HTERT RPE-1 (cell line): Measurements from ENCODE around the gene THUMPD2.

ENCODE experiments used
- in situ Hi-C: fragments of 300-500 bp; cut with MboI; formaldehyde crosslinking; loops from 4 replicates; pipeline ENCODE4 v1.14.3; 2020; ENCODE audit warnings: low sequenced_read_pairs

Gene THUMPD2

DNA sequence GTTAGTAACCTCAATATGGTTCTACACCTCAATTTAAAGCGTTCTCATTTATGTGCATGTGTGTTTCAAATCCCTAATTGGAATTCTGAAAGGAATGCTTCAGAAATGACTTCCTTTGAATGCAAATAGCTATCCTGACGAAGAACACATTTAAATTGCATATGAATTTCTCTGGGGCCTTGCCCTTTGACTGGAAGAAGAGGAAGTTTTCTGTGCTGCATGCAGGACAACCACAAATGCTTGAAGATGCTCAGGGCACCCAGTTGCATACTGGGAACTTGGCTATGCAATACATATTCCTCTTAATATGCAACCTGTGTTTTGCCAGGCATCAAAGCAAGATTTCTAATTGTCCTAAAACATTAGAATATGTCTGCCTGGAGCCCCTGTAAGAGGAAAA lies 58.1 kb downstream of the THUMPD2 start:
- in situ Hi-C loops: no loop called here

DNA sequence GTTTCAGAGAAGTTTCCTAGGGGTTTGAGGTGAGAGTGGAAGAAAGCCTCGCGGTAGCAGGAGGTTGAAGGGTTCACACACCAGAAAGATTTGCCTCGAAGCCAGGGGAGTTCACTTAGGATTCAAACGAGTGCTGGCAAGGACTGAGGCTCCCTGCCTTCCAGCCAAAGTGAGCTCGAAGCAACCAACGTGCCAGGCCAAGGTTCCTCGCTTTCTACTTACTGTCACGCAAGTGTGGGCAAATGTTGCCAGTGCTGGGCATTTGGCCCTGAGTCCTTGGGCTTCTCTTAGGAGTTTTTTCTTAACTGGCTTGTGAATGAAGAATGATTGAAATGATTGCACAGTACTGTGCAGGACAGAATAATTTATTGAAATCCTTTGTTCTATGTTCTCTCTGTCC lies 59.7 kb downstream of the THUMPD2 start:
- in situ Hi-C loops: no loop called here

DNA sequence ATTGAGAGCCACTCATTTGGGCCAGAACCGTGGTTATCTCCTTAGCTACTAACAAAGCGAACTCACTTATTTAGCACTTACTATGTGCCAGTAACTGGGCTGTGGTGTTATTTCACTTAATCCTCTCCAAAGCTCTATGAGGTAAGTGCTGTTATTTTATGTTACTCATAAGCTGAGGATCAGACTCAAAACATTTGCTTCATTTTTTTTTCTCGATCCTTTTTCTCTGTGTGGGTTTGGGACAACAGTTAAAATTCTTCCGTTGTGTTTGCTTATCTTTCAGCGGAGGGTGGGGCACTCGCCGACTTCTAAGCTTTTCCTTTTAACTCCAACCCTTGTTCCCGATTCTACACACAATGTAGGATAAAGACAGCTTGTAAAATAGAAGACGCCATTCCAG lies 60.6 kb downstream of the THUMPD2 start:
- in situ Hi-C loops: no loop called here

DNA sequence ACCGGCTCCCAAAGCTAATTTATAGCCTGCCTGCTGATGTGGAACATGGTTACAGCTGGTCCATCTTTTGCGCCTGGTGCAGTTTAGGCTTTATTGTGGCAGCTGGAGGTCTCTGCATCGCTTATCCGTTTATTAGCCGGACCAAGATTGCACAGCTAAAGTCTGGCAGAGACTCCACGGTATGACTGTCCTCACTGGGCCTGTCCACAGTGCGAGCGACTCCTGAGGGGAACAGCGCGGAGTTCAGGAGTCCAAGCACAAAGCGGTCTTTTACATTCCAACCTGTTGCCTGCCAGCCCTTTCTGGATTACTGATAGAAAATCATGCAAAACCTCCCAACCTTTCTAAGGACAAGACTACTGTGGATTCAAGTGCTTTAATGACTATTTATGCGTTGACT lies 62.0 kb downstream of the THUMPD2 start:
- in situ Hi-C loops: no loop called here

DNA sequence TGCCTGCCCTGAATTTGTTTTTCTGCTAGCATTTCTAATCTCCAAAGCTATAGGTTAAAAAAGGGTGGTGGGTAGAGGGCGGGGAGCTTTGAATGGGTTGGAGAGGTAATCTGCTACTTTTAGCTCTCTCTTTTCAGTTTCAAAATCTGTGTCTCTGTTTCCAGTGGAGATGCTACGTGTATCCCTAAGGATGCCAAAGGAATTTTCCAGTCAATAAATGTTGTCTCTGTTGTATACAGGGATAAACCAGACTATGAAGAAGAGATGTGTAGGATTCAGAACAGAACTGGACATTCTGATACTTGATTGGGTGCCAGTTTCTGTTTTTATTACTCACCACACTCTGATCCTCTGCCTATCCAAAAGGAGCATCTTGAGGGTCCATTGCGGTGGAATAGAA lies 63.2 kb downstream of the THUMPD2 start:
- in situ Hi-C loops: no loop called here

DNA sequence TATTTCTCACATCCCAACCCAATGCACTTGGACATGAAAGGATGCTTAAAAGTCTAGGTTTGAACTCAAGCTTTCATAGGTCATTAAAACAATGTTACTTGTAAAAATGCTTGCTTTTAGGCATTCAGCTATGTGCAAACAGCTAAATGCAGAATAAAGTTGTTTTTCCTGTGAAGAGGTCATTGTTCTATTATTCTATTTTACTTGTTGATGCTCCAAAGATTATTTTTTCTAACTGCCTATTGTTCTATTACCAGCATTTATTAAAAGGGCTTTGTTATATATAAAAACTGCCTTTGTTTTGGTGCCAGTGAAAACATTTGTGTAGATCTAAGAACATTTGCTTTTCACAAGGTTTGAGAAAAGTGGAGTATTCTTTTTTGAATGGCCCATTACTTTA lies 64.0 kb downstream of the THUMPD2 start:
- in situ Hi-C loops: no loop called here

DNA sequence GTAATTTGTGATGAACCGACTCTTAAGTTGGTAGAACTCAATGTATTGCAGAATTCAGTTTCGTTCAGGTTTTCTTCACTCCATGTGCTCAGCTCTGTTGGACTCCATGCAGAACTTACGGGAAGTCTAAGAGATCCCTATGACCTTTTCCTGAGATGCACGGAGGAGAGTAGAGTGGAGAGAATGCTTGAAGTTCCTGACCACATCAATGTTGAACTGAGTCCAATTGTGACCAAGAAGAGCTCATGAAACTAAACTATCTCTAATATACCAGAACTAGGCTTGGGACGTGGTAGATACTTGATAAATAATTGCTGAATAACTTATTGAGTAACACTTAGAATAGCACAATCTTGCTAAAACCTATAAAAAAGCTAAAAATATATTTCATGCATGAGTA lies 66.1 kb downstream of the THUMPD2 start:
- in situ Hi-C loops: no loop called here

DNA sequence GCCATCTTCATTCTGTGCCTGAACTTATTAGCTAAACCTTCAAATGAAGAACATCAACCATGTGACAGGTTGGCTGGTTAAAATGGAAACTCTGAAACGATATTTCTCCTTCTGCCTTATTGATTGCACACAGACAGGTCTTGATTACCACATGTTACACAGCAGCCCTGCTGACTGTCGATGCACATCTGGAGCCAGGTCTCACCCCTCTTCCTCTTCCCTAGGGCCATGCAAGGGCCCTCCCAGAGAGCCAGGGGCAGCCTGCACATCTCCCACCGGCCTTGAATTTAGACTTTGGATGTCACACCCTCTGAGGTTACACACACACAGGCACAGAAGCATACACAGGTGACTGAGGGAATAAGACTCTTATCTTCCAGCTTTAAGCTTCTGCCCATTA lies 68.3 kb downstream of the THUMPD2 start:
- in situ Hi-C loops: no loop called here

DNA sequence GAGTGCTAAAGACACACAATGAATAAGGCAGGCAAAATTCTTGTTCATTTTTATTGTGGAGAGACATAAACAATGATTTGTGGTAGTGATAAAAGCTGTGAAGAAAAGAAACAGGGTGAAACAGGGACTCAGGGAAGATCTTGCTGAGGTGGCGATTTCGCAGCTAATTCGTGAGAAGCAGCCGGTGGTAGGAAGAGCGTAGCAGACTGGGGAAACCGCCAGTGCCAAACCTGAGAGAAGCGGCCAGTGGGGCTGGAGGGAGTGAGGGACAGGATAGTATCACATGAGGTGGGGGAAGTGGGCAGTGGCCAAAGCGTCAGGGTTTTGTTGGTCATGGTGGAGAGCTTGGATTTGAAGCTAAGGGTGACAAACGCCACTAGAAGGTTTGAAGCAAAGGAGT lies 71.1 kb downstream of the THUMPD2 start:
- in situ Hi-C loops: no loop called here

DNA sequence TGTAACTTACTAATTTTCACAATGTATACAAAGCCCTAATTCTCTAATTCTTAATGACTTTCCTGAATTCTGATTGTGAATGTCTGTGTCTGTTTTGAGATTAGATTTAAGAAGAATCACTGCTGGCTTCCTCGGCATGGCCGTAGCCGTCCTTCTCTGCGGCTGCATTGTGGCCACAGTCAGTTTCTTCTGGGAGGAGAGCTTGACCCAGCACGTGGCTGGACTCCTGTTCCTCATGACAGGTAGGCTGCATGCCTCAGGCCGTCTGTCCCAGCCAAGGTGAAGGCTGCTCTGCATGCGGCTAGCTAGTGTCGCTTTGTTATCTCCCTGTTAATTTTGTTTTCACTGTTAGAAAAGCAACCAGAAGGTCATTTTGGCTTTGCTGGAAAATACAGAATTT lies 72.1 kb downstream of the THUMPD2 start:
- in situ Hi-C loops: no loop called here

DNA sequence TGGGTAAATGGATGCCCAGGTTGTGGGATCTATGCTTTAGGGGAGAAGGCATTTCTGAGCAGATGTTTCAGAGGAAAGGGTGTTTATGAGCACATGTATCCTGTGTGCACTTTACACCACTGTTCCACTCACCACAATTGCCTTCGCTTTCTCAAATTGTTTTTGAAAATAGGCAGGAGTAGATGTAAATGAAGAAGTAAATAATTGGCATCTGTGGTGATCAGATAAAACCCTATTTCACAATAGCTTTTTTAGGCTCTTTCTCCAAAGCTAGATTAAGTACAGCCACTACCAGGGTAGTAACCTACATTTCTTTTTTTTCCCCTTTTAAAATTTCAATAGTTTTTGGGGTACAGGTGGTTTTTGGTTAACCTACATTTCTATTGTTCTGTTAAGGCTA lies 72.7 kb downstream of the THUMPD2 start:
- in situ Hi-C loops: no loop called here

DNA sequence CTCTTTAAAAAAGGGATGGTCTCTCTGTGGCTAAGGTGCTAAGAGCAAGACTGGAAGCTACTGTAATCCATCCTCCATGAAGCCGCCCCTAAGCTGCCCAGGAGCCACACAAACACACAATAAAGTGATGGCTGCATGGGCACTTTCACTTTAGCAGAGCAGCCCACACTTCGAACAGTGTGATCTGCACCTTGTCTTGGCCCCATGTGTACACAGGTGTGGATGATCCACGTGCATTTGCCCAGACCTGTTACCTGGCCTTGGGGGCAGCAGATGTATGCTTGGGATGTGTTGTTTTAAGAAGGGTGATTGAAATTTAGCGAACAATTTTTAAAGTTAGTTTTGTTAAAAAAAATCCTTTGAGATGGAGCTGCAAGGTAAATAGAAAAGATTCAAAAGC lies 73.4 kb downstream of the THUMPD2 start:
- in situ Hi-C loops: no loop called here

DNA sequence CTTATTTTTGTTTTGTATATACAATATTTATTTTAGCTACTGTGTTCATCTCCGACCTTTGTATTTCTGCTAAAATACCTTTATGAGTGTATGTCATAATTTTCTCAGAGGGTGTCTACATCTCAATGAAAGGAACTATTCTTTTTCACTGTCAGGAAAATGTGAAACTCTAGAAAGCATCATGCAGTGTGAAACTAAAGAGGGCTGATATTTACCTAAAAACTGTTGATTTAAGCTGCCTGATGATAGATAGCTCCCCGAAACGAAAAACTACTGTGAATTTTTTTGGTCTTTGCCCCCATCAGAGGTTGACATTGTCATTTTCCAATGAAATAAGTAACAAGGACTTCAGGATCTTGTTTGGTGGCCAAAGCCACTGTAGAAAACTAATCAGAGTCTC lies 74.5 kb downstream of the THUMPD2 start:
- in situ Hi-C loops: no loop called here

DNA sequence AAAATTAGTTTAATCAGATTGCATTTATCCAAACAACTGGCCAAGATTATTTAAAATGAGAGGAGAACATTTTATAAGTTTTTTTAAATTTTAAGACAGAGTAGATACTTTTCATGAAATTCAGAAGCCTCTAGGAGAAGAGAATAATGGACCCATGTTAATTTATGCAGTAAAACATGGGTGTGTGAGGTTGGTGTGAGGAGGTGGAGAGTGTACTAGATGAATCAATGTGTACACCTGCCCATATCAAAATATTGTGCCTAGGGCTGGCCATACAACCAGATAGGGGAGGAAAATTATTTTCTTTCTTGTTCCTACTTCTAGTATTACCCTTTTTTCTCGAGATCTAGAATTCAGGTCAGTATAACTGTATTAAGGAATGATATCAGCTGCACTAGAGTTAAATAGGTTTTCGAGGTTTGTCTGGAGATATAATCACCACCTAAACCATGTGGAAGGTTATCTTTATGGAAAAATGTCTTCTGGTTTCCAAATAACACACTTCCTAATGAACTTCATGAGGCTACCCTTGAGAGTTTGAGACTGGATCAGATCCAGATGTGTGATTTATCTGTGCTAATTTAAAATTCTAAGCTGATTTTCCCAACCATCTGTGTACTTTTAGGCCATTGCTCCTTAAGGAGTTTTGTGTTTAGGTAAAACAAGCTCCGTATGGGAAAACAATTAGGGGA lies 75.7 kb downstream of the THUMPD2 start:
- in situ Hi-C loops: no loop called here

DNA sequence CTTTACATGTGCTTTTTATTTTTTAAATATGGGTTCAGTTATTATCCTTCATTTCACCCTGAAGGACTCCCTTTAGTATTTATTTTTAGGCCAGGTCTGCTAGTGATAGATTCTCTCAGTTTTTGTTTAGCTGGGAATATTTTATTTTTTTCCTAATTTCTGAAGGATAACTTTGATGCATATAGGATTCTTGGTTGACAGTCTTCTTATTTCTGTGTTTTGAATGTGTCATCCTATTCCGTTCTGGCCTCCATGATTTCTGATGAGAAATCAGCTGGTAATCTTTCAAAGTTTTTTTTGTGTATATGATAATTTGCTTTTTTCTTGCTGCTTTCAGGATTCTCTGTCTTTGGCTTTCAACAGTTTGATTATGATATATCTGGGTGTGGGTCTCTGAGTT lies 77.9 kb downstream of the THUMPD2 start:
- in situ Hi-C loops: no loop called here

DNA sequence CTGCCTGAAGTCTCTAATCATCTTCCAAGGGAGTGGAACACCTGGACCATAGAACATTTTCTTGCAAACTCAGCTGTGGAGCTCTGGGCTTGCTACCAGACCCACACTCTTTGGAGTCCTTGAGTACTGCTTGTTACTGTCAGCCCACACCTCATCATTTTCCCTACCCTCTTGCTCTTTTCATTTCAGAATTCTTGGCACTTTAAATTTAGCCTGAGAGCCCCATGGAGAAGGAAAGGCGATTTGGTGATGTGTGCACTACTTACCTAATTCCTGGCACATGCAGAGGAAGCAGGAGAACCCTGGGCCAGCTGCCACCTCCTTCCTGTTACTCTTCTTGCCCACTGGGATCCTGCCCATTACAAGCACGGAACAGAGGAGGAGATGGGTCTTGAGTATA lies 81.6 kb downstream of the THUMPD2 start:
- in situ Hi-C loops: no loop called here

DNA sequence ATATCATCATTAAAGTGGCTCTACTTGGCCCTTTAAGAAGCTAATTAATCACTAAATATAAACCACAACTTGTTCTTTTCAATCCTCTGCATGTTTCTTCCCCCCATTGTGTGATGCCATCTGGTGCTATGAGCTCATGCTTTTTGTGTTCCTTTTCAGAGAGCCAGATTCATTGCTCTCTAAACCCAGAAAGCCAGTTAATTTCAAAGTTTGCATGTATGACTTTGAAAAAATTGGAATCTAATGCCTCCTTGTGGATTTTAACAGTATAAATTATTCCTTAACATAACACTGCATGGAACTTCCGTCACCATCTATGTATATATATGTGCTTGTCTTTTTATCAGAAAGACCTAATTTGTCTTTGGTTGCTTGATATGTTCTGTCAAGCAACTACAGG lies 82.2 kb downstream of the THUMPD2 start:
- in situ Hi-C loops: no loop called here

DNA sequence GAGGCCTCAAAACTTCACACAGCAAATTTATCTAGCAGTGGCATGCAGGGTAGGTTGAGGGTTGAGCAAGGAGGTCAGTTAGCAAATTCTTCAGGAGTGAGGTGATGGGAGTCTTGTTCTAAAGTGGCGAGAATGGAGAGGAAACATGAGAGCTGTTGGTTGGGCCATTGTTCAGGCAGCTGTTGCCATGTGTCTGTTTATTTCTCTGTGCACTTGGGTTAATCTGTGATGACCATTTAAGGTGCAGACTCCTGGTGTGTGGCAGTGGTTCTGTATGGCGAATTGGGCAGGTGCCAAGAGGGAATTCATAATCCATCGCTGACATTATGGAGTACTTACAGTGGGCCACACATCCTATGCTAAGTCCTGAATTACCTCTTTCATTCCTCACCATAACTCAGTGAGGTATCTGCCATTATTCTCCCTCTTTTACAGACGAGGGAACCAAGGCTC lies 82.9 kb downstream of the THUMPD2 start:
- in situ Hi-C loops: no loop called here

DNA sequence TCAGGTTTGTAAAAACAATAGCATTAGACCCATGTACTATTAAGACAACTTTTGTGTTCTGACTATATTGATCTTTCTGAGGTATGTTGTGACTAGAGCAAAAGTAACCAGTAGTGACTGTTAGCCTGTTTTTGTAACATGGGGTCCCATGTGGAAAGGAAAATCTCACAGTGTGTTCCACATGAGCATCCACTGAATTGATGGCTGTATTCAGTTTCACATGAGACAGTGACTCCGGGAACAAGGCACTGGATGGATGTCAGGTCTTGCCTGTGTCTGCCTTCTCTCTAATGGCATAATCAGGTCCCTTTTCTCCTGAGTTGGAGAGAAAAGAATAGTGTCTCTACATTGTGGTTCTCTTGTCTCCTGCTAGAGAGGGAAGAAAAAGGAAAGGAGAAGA lies 85.8 kb downstream of the THUMPD2 start:
- in situ Hi-C loops: no loop called here

DNA sequence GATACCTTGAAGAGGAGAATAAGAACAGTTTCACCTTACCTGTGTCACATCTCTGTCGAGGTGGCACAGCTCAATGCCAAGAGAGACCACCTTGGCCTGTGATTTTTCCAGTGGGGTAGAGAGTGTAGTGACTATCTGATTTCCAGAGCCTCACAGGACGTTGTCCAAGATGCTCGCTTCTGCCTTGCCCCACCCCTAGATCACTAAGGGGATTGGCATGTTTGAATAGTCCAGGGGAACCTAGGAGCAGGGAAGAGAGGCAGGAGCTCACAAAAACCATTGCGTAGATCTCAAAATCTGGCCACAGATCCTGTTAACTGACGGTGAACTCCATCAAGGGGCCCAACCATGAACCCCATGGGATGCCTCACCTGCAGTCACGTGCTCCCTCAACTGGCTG lies 89.2 kb downstream of the THUMPD2 start:
- in situ Hi-C loops: no loop called here

DNA sequence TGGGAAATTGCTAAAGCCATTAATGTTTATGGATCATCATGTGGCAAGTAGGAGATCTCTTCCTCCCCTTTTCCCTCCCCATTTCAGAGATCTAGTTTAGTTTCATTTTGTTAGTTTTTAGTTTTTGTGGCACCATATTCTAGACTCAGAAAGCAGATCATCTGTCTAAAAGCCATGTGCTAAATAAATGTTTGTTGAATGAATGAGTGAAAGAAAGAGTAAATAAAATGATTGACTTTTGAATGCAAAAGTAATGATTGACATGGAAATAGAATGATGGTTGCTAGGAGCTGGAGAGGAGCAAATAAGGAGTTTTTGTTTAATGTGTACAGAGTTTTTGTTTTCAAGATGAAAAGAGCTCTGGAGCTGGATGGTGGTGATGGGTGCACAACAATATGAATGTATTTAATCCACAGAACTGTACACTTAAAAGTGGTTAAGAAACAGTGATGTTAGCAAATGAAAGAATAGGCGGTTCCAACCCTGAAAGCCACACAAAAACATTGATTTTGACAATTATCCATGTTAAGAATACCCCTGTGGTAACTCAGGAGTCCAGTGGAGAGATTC lies 89.7 kb downstream of the THUMPD2 start:
- in situ Hi-C loops: no loop called here

DNA sequence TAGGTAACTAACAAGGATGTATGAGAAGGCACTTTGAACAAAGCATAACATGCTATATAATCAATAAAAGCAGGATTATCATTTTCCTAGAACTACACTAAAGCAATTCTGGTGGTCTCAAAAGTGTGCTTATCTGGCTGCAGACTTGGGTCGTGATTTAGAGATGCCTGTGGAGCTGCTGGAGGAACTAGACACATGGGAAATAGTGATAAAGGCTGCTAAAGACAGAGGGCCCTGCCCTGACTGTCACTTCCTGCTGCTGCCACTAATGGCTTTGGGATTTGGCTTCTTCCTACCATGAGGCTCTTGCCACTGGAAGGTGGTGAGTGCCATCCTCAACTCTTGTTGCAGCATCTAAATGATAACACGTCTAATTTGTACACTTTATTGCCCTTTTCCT lies 90.9 kb downstream of the THUMPD2 start:
- in situ Hi-C loops: no loop called here

DNA sequence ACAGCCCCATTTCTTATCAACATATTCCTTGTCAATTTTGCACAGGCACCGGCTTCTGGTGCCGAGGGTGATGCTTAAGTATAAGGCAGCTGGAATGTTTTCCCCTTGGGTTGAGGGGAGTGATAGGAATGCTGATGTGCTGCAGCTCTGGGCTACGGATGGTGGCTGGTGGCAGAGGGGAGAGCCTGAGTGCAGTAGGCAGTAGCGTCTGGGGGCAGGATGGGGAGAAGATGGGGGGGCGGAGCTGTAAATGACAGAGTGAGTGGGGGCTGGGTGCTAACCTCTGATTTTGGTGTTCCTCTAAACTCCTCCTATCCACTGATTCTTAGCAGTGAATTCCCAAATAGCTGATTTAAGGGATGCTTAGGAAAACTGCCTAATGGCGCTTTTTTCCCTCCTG lies 92.6 kb downstream of the THUMPD2 start:
- in situ Hi-C loops: no loop called here
